ENCODE data around the gene CBFA2T2. TPM values are rescaled to one million over a fixed set of nuclear protein-coding genes. Genes with fewer than 3 reads are reported as not detected.

Gene CBFA2T2
- total and polyA plus RNA-seq, 10 of the 15 experiments (the other 5 are each of a cell fraction or from before 2014, with no cell fraction given), result 0.61 to 8.6 (median 5.5) TPM

DNA sequence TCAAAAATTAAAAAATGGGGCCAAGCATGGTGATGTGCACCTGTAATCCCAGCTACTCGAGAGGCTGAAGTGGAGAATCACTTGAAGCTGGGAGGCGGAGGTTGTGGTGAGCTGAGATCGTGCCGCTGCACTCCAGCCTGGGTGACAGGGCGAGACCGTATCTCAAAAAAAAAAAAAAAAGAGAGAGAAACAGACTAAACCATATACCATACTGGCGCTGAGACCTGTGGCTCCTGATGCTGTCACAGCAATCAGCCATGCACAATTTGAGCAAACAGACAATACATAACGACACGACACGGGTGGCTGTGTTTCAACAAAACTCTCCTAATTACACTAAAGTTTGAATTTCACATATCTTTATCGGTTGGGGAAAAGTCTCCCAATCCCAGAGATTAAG lies 14.9 kb upstream of the CBFA2T2 start:
- Histone ChIP-seq H2AFZ (ENCODE audit: control insufficient read depth, low read depth, low read length) (no peak overlapping the region), H3K4me2 (ENCODE audit: control insufficient read depth, insufficient read depth) (no peak overlapping the region), H3K79me2 (ENCODE audit: control insufficient read depth, insufficient read depth, low read length) (no peaks in the 10 kb centered on the region), H4K20me1 (ENCODE audit: control insufficient read depth, insufficient read depth) (no peaks in the 10 kb centered on the region), H3K4me3 (no peak overlapping the region), H3K9ac (ENCODE audit: control insufficient read depth, insufficient read depth, low read length) (no peak overlapping the region), H3K9me3 (replicated peaks; ENCODE audit: control insufficient read depth, insufficient read depth, low read length) (no peaks in the 10 kb centered on the region), H3K36me3 (ENCODE audit: control insufficient read depth in 2 of 2, insufficient read depth in 2 of 2, low read length in 1 of 2) (no peaks in the 10 kb centered on the region), H3K27ac (ENCODE audit: control insufficient read depth, insufficient read depth) (no peak overlapping the region), H3K27me3 (replicated peaks in 1 of 2; ENCODE audit: control insufficient read depth in 2 of 2, insufficient read depth in 2 of 2, low read length in 1 of 2) (no peaks in the 10 kb centered on the region), H3K4me1 (ENCODE audit: control insufficient read depth, insufficient read depth, low read length) (no peaks in the 10 kb centered on the region)
- RAD21 ChIA-PET (ENCODE audit: unreplicated experiment), result no interaction called here
- CTCF ChIA-PET, result interaction anchor here (1.2 to 1.4 kb wide), 2 partner anchors 9 to 18 kb away, joined by 3 to 5 read pairs; no protein-coding TSS in a partner anchor
- 67% methylated on average over 11 of the region's 11 CpGs for WGBS (ENCODE audit: insufficient coverage, insufficient replicate concordance, low lambda C conversion rate, missing lambda C conversion rate)
- SMC1A ChIA-PET (ENCODE audit: uncharacterized antibody, unreplicated experiment), result no interaction called here
- intact Hi-C loops (cut with micrococcal nuclease; ENCODE audit: unreplicated experiment) (no loop called here), in situ Hi-C loops (cut with MboI) (no loop called here)
- BruUV-seq (replicated peaks), result no TSS peak
- FAIRE-seq (no peak), ATAC-seq (no peak), DNase-seq (ENCODE audit: low read depth, low spot score) (no peak)
- POLR2A ChIA-PET, result no interaction called here
- TF ChIP-seq SIX5 (IDR thresholded peaks at IDR 0.05; ENCODE audit: low read depth, low read length, severe bottlenecking), result no peak
- TF ChIP-seq SUZ12 (IDR thresholded peaks at IDR 0.05; ENCODE audit: unreplicated experiment), result no peak
- no peak for TF ChIP-seq NFXL1 (IDR thresholded peaks at IDR 0.05; ENCODE audit: borderline replicate concordance)
- TF ChIP-seq CHD1 (IDR thresholded peaks at IDR 0.05; ENCODE audit: low read depth, low read length), result no peak
- no peak for TF ChIP-seq YBX1 (IDR thresholded peaks at IDR 0.05)
- TF ChIP-seq, protein P1, sequence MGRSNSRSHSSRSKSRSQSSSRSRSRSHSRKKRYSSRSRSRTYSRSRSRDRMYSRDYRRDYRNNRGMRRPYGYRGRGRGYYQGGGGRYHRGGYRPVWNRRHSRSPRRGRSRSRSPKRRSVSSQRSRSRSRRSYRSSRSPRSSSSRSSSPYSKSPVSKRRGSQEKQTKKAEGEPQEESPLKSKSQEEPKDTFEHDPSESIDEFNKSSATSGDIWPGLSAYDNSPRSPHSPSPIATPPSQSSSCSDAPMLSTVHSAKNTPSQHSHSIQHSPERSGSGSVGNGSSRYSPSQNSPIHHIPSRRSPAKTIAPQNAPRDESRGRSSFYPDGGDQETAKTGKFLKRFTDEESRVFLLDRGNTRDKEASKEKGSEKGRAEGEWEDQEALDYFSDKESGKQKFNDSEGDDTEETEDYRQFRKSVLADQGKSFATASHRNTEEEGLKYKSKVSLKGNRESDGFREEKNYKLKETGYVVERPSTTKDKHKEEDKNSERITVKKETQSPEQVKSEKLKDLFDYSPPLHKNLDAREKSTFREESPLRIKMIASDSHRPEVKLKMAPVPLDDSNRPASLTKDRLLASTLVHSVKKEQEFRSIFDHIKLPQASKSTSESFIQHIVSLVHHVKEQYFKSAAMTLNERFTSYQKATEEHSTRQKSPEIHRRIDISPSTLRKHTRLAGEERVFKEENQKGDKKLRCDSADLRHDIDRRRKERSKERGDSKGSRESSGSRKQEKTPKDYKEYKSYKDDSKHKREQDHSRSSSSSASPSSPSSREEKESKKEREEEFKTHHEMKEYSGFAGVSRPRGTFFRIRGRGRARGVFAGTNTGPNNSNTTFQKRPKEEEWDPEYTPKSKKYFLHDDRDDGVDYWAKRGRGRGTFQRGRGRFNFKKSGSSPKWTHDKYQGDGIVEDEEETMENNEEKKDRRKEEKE (IDR thresholded peaks at IDR 0.05), result no peak
- no peak for TF ChIP-seq MTA3 (IDR thresholded peaks at IDR 0.05; ENCODE audit: borderline replicate concordance, low read length)
- no peak for TF ChIP-seq EP300 (IDR thresholded peaks at IDR 0.05; ENCODE audit: borderline replicate concordance in 1 of 2, control insufficient read depth in 1 of 2, low read depth in 2 of 2, low read length in 2 of 2)
